Nucleus accumbens (tissue), 56 donors: ENCODE data around the gene ANKRD16.
"Not testable (repeated sequence)": the region's sequence is repeated elsewhere in the genome, so short reads cannot be mapped to it uniquely, and the experiment has no call there.

Experiments
- DNase-seq, 56 donors: peaks; one replicate each; lab custom pipeline; 2025; lab: John Stamatoyannopoulos, UW

The ANKRD16 gene

DNA sequence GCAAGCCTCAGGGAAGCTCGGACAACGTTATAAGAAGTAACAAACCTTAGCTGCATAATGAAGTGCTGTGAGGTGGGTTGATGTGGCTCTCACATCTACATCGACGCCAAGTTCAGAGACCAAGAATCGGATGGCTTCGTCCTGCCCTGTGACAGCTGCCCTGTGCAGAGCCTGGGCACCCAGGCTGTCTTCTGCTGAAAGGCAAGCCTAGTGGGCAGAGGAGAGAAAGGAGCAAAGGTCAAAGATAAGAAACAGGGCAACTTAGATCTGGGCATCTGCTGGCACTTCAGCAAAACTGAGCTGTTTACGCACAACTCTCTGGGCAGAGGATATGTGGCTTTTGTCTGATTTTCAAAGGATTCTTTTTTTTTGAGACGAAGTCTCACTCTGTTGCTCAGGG, 6.7 kb downstream of the ANKRD16 start:
- no peak for DNase-seq

- DNase-seq, result not testable (repeated sequence)
Measured at GRCh38 chr10:5877041-5877440, 12.7 kb downstream of the ANKRD16 start.

- peak in 10 of 56 donors; percentile 13 to 56 (median 26) for DNase-seq
Measured at GRCh38 chr10:5876181-5876768, 13.4 kb downstream of the ANKRD16 start.

GRCh38 chr10:5873515-5873995, 16.1 kb downstream of the ANKRD16 start:
- peak in 44 of 56 donors; percentile 9 to 86 (median 47) for DNase-seq

- DNase-seq, result no peak
Measured at GRCh38 chr10:5871596-5871995, 18.1 kb downstream of the ANKRD16 start.

DNA sequence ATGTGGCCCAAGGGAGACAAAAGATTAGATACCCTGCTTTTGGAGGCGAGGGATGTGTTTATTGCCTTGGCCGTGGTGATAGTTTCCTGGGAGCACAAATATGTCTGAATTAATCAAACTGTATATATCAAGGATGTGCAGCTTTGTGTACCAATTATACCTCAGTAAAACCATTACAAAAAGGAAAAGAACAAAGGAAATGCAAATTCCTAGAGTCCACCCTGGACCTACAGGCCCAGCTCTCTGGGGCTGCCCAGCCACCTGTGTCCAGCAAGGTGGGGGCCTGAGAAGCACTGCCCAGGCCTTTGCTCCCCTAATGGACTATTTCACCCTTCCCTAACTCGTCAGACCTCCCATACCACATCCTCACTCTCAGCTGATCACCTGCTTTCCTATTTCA, 20.5 kb downstream of the ANKRD16 start:
- DNase-seq, result no peak

DNA sequence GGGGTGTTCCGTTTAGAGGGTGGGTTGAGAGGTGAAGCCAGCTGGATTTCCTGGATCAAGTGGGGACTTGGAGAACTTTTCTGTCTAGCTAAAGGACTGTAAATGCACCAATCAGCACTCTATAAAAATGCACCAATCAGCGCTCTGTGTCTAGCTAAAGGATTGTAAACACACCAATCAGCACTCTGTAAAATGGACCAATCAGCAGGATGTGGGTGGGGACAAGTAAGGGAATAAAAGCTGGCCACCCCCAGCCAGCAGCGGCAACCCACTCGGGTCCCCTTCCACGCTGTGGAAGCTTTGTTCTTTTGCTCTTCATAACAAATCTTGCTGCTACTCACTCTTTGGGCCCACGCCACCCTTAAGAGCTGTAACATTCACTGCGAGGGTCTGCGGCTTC, 21.3 kb downstream of the ANKRD16 start:
- not testable (repeated sequence) for DNase-seq

- DNase-seq, result not testable (repeated sequence)
Measured at GRCh38 chr10:5867091-5867615, 22.5 kb downstream of the ANKRD16 start.

DNA sequence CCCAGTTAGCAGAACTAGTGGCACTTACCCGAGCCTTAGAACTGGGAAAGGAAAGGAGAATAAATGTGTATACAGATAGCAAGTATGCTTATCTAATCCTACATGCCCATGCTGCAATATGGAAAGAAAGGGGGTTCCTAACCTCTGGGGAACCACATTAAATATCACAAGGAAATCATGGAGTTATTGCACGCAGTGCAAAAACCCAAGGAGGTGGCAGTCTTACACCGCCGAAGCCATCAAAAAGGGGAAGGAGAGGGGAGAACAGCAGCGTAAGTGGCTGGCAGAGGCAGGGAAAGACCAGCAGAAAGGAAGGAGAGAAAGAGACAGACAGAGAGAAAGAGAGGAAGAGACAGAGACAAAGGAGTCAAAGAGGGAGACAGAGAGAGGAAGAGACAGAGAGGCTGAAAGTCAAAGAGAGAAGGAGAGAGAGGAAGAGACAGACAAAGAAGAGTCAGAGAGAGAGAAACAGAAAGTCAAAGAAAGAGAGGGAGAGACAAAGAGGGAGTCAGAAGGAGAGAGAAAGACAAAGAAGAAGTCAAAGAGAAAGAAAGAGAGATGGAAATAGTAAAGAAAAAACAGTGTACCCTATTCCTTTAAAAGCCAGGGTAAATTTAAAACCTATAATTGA, 23.1 kb downstream of the ANKRD16 start:
- not testable (repeated sequence) for DNase-seq

DNA sequence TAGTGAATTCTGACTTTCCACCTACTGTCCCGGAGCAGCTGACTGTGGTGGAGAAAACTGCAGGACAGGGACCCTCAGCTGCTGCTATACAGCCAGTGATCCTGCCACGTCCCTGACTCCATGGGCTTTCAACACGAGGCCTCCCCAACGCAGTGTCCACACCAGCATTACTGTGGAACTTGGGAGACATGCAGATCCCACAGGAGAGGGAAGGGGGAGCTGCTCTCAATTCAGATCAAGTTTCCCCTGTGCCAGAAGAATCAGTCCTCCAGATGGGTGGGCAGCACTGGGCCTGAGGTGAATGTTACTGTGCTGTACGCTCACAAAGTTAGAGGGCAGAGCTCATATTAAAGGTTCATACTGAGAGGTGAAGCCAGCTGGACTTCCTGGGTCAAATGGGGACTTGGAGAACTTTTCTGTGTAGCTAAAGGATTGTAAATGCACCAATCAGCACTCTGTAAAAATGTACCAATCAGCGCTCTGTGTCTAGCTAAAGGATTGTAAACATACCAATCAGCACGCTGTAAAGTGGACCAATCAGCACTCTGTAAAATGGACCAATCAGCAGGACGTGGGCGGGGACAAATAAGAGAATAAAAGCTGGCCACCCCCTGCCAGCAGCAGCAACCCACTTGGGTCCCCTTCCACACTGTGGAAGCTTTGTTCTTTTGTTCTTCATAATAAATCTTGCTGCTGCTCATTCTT, 26.6 kb downstream of the ANKRD16 start:
- DNase-seq, result not testable (repeated sequence)

GRCh38 chr10:5862360-5862961, 27.2 kb downstream of the ANKRD16 start:
- DNase-seq, result no peak

DNA sequence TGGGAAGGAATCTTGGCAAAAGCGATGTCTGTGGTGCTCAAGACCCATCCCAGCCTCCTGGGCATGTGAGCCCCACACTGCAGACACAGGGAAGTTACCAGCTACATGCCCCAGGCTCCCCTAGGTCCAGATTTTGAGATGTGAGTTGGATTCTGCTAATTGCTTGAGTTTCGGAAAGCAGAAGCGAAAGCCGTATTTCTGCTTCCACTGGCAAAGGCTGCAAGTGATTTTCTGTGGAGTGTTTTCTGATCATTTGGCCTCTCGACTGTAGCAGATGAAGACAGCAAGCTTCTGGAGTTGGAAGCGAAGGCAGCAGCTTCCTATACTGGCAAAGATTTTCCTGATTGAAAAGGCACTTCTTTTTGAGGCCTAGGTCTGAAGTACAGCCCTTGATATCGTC, 29.6 kb downstream of the ANKRD16 start:
- DNase-seq, result peak in 2 of 56 donors; percentile 7 to 16

GRCh38 chr10:5858811-5859210, 30.9 kb downstream of the ANKRD16 start:
- DNase-seq, result peak in 49 of 56 donors; percentile 8 to 83 (median 57)

DNA sequence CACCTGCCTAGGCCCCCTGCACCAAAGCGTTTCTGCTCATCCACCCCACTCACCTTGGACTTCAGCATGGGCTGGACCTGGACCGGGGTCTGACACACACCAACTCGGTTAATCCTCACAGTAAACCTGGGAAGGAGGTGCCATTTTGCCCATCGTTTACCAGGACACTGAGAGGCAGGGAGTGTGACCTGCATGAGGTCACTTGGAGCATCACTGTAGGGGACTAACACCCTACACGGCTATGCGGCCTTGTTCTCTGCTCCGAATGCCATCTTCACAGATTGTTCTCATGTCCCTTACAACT, 33.0 kb downstream of the ANKRD16 start:
- no peak for DNase-seq

GRCh38 chr10:5855979-5856700, 33.6 kb downstream of the ANKRD16 start:
- no peak for DNase-seq

DNA sequence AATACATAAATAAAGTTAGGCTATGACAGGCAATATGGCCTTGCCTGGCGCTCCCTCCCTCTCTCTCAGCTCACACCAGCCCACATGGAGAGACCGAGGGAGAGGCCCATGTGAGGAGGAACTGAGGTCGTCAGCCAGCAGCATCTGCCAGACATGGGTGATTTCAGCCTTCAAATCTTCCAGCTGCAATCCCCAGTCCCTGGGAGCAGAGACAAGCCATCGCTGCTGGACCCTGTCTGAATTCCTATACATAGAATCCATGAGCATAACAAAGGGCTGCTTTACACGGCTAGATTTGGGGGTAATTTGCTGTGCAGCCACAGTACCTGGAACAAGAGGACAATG, 35.6 kb downstream of the ANKRD16 start:
- DNase-seq, result no peak

DNA sequence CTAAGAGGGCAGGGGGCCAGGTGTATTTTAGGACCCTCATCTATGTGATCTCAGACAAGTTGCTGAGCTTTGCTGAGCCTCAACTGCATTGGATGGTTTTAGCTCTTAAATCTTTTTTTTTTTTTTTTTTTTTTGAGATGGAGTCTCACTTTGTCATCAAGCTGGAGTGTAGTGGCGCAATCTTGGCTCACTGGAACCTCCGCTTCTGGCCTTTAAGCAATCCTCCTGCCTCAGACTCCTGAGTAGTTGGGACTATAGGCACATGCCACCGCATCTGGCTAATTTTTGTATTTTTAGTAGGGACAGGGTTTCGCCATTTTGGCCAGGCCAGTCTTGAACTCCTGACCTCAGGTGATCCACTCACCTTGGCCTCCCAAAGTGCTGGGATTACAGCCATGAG, 43.0 kb downstream of the ANKRD16 start:
- DNase-seq, result not testable (repeated sequence)

GRCh38 chr10:5844345-5845055, 45.2 kb downstream of the ANKRD16 start:
- no peak for DNase-seq

- DNase-seq, result no peak
Measured at GRCh38 chr10:5843686-5844344, 45.9 kb downstream of the ANKRD16 start.
